MM.1S (cell line): ENCODE measurements around the gene CRADD.

Experiments
- DNase-seq: peaks from one replicate; pipeline ENCODE4 v3.0.0-alpha.2; 2015
- H2AFZ ChIP-seq: fragments of 300-600 bp; sonication (generic); 2 replicates; pipeline ENCODE4 v1.6.0; 2016; ENCODE audit warnings: antibody characterized with exemption, low read length
- H3F3A ChIP-seq: fragments of 300-600 bp; sonication (generic); 2 replicates; pipeline ENCODE4 v1.6.1; 2016; ENCODE audit warnings: mild to moderate bottlenecking, antibody characterized with exemption, low read length, moderate library complexity, mixed read lengths; ENCODE audit not compliant: insufficient read depth
- H3K27ac ChIP-seq: fragments of 300-600 bp; sonication (generic); 2 replicates; pipeline ENCODE4 v1.5.1; 2016; ENCODE audit warnings: mild to moderate bottlenecking, low read length
- H3K27me3 ChIP-seq: fragments of 300-600 bp; sonication (generic); replicated peaks from 2 replicates; pipeline ENCODE4 v1.6.0; 2016; ENCODE audit warnings: low read length; ENCODE audit not compliant: insufficient read depth
- H3K36me3 ChIP-seq: fragments of 300-600 bp; sonication (generic); replicated peaks from 2 replicates; pipeline ENCODE4 v1.6.1; 2016; ENCODE audit warnings: mild to moderate bottlenecking, low read length, mixed read lengths; ENCODE audit not compliant: insufficient read depth
- H3K4me1 ChIP-seq: fragments of 300-600 bp; sonication (generic); 2 replicates; pipeline ENCODE4 v1.6.1; 2016; ENCODE audit warnings: low read length, mixed read lengths
- H3K4me2 ChIP-seq: fragments of 300-600 bp; sonication (generic); 2 replicates; pipeline ENCODE4 v1.6.0; 2016; ENCODE audit warnings: low read depth, low read length
- H3K4me3 ChIP-seq: fragments of 300-600 bp; sonication (generic); 2 replicates; pipeline ENCODE4 v1.5.1; 2016; ENCODE audit warnings: low read length, mixed read lengths
- H3K79me2 ChIP-seq: fragments of 300-600 bp; sonication (generic); 2 replicates; pipeline ENCODE4 v1.6.1; 2016; ENCODE audit warnings: mixed run types, low read length, mixed read lengths
- H3K9ac ChIP-seq: fragments of 300-600 bp; sonication (generic); 2 replicates; pipeline ENCODE4 v1.6.1; 2016; ENCODE audit warnings: low read length, mixed read lengths
- H3K9me2 ChIP-seq: fragments of 300-600 bp; sonication (generic); replicated peaks from 2 replicates; pipeline ENCODE4 v1.6.1; 2016; ENCODE audit warnings: mild to moderate bottlenecking, low read length, mixed read lengths; ENCODE audit not compliant: insufficient read depth
- H3K9me3 ChIP-seq: fragments of 300-600 bp; sonication (generic); replicated peaks from 2 replicates; pipeline ENCODE4 v1.6.1; 2016; ENCODE audit warnings: mild to moderate bottlenecking, low read length, mixed read lengths; ENCODE audit not compliant: insufficient read depth
- H4K20me1 ChIP-seq: fragments of 300-600 bp; sonication (generic); 2 replicates; pipeline ENCODE4 v1.6.1; 2016; ENCODE audit warnings: mild to moderate bottlenecking, low read length, moderate library complexity, mixed read lengths; ENCODE audit not compliant: insufficient read depth
- CTCF ChIP-seq: fragments of 300-600 bp; sonication (generic); IDR thresholded peaks from 2 replicates; pipeline ENCODE4 v1.5.1; 2016; ENCODE audit warnings: antibody characterized with exemption, low read length, mixed read lengths
- EZH2 ChIP-seq: fragments of 300-600 bp; sonication (generic); optimal IDR thresholded peaks from 2 replicates; pipeline ENCODE3; 2017; ENCODE audit warnings: low read depth, mild to moderate bottlenecking, antibody characterized with exemption, low read length, mixed read lengths
- EZH2phosphoT487 ChIP-seq: fragments of 300-600 bp; sonication (generic); IDR thresholded peaks from 2 replicates; pipeline ENCODE4 v1.6.1; 2018; ENCODE audit warnings: antibody characterized with exemption, low read length

CRADD gene

GRCh38 chr12:93805736-93806141 is 128.6 kb downstream of the CRADD start:
- Histone ChIP-seq H3K4me3 (no peak overlapping the region), H3K9me3 (no peaks in the 10 kb centered on the region), H3F3A (no peaks in the 10 kb centered on the region), H3K36me3 (no peaks in the 10 kb centered on the region), H3K9me2 (no peaks in the 10 kb centered on the region), H3K27me3 (no peaks in the 10 kb centered on the region), H3K79me2 (no peaks in the 10 kb centered on the region), H3K4me1 (peaks cover 10% of the 10 kb centered on the region), H3K4me2 (no peak overlapping the region), H3K27ac (no peak overlapping the region), H2AFZ (no peak overlapping the region), H4K20me1 (no peaks in the 10 kb centered on the region), H3K9ac (no peak overlapping the region)
- DNase-seq, result no peak
- TF ChIP-seq CTCF (no peak), EZH2 (no peak), EZH2phosphoT487 (no peak)

GRCh38 chr12:93807354-93807753 is 130.2 kb downstream of the CRADD start:
- Histone ChIP-seq H3K79me2 (no peaks in the 10 kb centered on the region), H3K4me2 (no peak overlapping the region), H3K4me1 (peaks cover 10% of the 10 kb centered on the region), H3K4me3 (no peak overlapping the region), H3K27ac (no peak overlapping the region), H2AFZ (no peak overlapping the region), H3K36me3 (no peaks in the 10 kb centered on the region), H3K9me2 (no peaks in the 10 kb centered on the region), H3K9me3 (no peaks in the 10 kb centered on the region), H3K9ac (no peak overlapping the region), H3F3A (no peaks in the 10 kb centered on the region), H4K20me1 (no peaks in the 10 kb centered on the region), H3K27me3 (no peaks in the 10 kb centered on the region)
- TF ChIP-seq EZH2phosphoT487 (no peak), CTCF (no peak), EZH2 (no peak)
- no peak for DNase-seq

- no peaks in the 10 kb centered on the region for H3K9me2 ChIP-seq
- TF ChIP-seq EZH2, result no peak
- TF ChIP-seq EZH2phosphoT487, result no peak
- TF ChIP-seq CTCF, result no peak
- no peaks in the 10 kb centered on the region for H3K27me3 ChIP-seq
- no peak overlapping the region for H3K4me3 ChIP-seq
- no peaks in the 10 kb centered on the region for H3K36me3 ChIP-seq
- no peak overlapping the region for H3K9ac ChIP-seq
- no peaks in the 10 kb centered on the region for H3K79me2 ChIP-seq
- H3K4me2 ChIP-seq, result no peak overlapping the region
- no peaks in the 10 kb centered on the region for H3K9me3 ChIP-seq
- no peak overlapping the region for H3K27ac ChIP-seq
- no peaks in the 10 kb centered on the region for H3F3A ChIP-seq
- DNase-seq, result no peak
- H2AFZ ChIP-seq, result no peak overlapping the region
- H4K20me1 ChIP-seq, result no peaks in the 10 kb centered on the region
- peaks cover 5% of the 10 kb centered on the region for H3K4me1 ChIP-seq
Measured at GRCh38 chr12:93808169-93808899, 131.2 kb downstream of the CRADD start.
